Colonic mucosa (tissue), 4 donors: Measurements from ENCODE around the gene DLGAP1. TPM values are rescaled to one million over a fixed set of nuclear protein-coding genes. Genes with fewer than 3 reads are reported as not detected.
"Not testable (repeated sequence)": the region's sequence is repeated elsewhere in the genome, so short reads cannot be mapped to it uniquely, and the experiment has no call there.

Experiments used
- DNase-seq: peaks from one replicate; pipeline ENCODE4 v3.0.0-alpha.2; 2020
- H3K27ac ChIP-seq: fragments of 200-600 bp; one replicate; pipeline ENCODE4 v1.8.0; 2021
- H3K27me3 ChIP-seq: fragments of 200-600 bp; one replicate; pipeline ENCODE4 v1.8.0; 2021
- H3K36me3 ChIP-seq: fragments of 200-600 bp; one replicate; pipeline ENCODE4 v1.8.0; 2021
- H3K4me1 ChIP-seq: fragments of 200-600 bp; one replicate; pipeline ENCODE4 v1.8.0; 2021; ENCODE audit warnings: mild to moderate bottlenecking
- H3K4me3 ChIP-seq: fragments of 200-600 bp; one replicate; pipeline ENCODE4 v1.8.0; 2021
- H3K9ac ChIP-seq, 2 donors: one replicate each; pipeline ENCODE4 v1.7.0; 2013; ENCODE audit warnings: control low read depth in 2 of 2, low read depth in 2 of 2, low read length in 2 of 2
- H3K9me3 ChIP-seq: fragments of 200-600 bp; one replicate; pipeline ENCODE4 v1.8.0; 2021
- intact Hi-C: fragments of 100-400 bp; cut with DNase I; formaldehyde crosslinking; loops from one replicate; pipeline ENCODE4 v1.14.1; 2022
- total RNA-seq, 2 donors: library from RNA; stranded (reverse); fragmentation: NEBNext Ultra II Directional in 1 of 2; extraction: Animal tissue kit (Norgen Biotek cat#: 25700) in 1 of 2; gene quantifications; one replicate each; pipeline ENCODE4 v1.2.1, GENCODE V29; 2021
- TF ChIP-seq, protein P1 (sequence below): fragments of 200-600 bp; IDR thresholded peaks from one replicate; pipeline ENCODE4 v1.8.0; 2022; ENCODE audit warnings: antibody characterized with exemption, mild to moderate bottlenecking
- donor health status: healthy.
- donor health status: DM: no; HTN: no; CAD: no.
- donor health status: DM: no; HTN: no; CAD: no.

DLGAP1 gene
- under 1 TPM; 0.25 to 0.50 TPM for total RNA-seq

- no peak within 1 kb of the TSS for H3K27ac ChIP-seq
- H3K9ac ChIP-seq: peak within 1 kb of the TSS in 1 of 2 donors; percentile 24
- no peaks in the 10 kb centered on the region for H3K9me3 ChIP-seq
- TF ChIP-seq, protein P1, sequence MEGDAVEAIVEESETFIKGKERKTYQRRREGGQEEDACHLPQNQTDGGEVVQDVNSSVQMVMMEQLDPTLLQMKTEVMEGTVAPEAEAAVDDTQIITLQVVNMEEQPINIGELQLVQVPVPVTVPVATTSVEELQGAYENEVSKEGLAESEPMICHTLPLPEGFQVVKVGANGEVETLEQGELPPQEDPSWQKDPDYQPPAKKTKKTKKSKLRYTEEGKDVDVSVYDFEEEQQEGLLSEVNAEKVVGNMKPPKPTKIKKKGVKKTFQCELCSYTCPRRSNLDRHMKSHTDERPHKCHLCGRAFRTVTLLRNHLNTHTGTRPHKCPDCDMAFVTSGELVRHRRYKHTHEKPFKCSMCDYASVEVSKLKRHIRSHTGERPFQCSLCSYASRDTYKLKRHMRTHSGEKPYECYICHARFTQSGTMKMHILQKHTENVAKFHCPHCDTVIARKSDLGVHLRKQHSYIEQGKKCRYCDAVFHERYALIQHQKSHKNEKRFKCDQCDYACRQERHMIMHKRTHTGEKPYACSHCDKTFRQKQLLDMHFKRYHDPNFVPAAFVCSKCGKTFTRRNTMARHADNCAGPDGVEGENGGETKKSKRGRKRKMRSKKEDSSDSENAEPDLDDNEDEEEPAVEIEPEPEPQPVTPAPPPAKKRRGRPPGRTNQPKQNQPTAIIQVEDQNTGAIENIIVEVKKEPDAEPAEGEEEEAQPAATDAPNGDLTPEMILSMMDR: no peak
- DNase-seq: peak; percentile 49
- H3K4me3 ChIP-seq: peak within 1 kb of the TSS; percentile 30
- intact Hi-C loops: no loop called here
- H3K4me1 ChIP-seq: no peaks in the 10 kb centered on the region
- H3K27me3 ChIP-seq: peaks cover 21% of the 10 kb centered on the region
- H3K36me3 ChIP-seq: no peaks in the 10 kb centered on the region
Measured at GRCh38 chr18:4455113-4455811, at the start of gene DLGAP1. Gene DLGAP1 (minus strand): TSS chr18:4455307.

DNA sequence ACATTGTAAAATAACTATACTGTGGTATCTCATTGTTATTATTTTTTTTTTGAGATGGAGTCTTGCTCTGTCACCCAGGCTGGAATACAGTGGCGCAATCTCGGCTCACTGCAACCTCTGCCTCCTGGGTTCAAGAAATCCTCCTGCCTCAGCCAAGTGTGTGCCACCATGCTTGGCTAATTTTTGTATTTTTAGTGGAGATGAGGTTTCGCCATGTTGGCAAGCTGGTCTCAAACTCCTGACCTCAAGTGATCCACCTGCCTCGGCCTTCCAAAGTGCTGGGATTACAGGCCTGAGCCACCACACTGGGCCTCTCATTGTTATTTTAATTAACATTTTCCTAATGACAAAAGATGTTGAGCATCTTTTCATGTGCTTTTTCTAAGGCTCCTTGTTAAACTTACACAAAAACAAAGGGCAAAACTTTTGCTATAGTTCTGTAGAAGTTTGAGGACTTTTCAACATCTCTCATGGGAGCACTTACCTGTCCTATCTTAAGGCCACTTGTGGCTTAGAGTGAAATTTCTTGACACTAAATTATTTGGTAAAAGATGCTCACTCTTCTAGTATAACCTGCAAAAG, 39.7 kb upstream of the DLGAP1 start:
- DNase-seq: not testable (repeated sequence)

GRCh38 chr18:4468511-4468910, 13.4 kb upstream of the DLGAP1 start:
- Histone ChIP-seq H3K9me3 (no peaks in the 10 kb centered on the region), H3K4me3 (no peak overlapping the region), H3K27me3 (no peaks in the 10 kb centered on the region), H3K27ac (no peak overlapping the region), H3K9ac (no peak overlapping the region), H3K36me3 (no peaks in the 10 kb centered on the region), H3K4me1 (no peaks in the 10 kb centered on the region)
- DNase-seq: no peak
- TF ChIP-seq, protein P1: no peak
- intact Hi-C loops: no loop called here

More for the DNA sequence above, 39.7 kb upstream of the DLGAP1 start:
- H3K4me3 ChIP-seq, H3K27ac ChIP-seq, H3K36me3 ChIP-seq, H3K27me3 ChIP-seq, intact Hi-C loops, H3K4me1 ChIP-seq, H3K9ac ChIP-seq, H3K9me3 ChIP-seq: not testable (repeated sequence)

- peaks cover 21% of the 10 kb centered on the region for H3K27me3 ChIP-seq
- H3K4me1 ChIP-seq: no peaks in the 10 kb centered on the region
- no peak overlapping the region for H3K27ac ChIP-seq
- no peaks in the 10 kb centered on the region for H3K9me3 ChIP-seq
- H3K4me3 ChIP-seq: peak overlapping the region; percentile 30
- TF ChIP-seq, protein P1: no peak
- peak overlapping the region in 1 of 2 donors; percentile 24 for H3K9ac ChIP-seq
- no peak for DNase-seq
- H3K36me3 ChIP-seq: no peaks in the 10 kb centered on the region
- intact Hi-C loops: no loop called here
Measured at GRCh38 chr18:4454537-4455112, 482 bp downstream of the DLGAP1 start.

- H3K36me3 ChIP-seq: no peaks in the 10 kb centered on the region
- no peaks in the 10 kb centered on the region for H3K4me1 ChIP-seq
- no peaks in the 10 kb centered on the region for H3K9me3 ChIP-seq
- intact Hi-C loops: no loop called here
- H3K9ac ChIP-seq: no peak overlapping the region
- peak overlapping the region; percentile 30 for H3K4me3 ChIP-seq
- no peak overlapping the region for H3K27ac ChIP-seq
- DNase-seq: no peak
- TF ChIP-seq, protein P1: no peak
- peaks cover 21% of the 10 kb centered on the region for H3K27me3 ChIP-seq
Measured at GRCh38 chr18:4453874-4454536, 1.1 kb downstream of the DLGAP1 start.
